Stimulated activated CD8-positive, alpha-beta memory T cell treated with anti-CD3 and anti-CD28 coated beads, Interleukin-12 subunit alpha, Interleukin-12 subunit beta, amount 100 ng/mL, for 24 hours (primary cell): ENCODE results near the gene ZNF689.
"Not testable (repeated sequence)": the region's sequence is repeated elsewhere in the genome, so short reads cannot be mapped to it uniquely, and the experiment has no call there.

ENCODE experiments used
- DNase-seq: peaks from one replicate; pipeline ENCODE4 v3.0.0-alpha.2; 2020; ENCODE audit errors: extremely low read depth

ZNF689 gene

DNA sequence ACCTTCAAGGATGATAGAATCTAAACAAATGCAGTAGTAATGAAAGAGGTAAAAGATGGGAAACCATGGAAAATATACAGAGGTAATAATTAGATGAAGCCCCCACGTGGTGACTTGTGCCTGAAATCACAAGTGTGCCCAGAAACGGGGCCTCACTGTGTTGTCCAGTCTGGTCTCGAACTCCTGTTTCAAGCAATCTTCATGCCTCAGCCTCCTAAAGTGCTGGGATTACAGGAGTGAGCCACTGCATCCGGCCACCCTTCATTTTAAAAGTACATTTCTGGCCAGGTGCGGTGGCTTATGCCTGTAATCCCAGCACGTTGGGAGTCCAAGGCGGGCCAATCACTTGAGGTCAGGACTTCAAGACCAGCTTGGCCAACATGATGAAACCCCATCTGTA is 26.4 kb upstream of the ZNF689 start:
- no peak for DNase-seq

DNA sequence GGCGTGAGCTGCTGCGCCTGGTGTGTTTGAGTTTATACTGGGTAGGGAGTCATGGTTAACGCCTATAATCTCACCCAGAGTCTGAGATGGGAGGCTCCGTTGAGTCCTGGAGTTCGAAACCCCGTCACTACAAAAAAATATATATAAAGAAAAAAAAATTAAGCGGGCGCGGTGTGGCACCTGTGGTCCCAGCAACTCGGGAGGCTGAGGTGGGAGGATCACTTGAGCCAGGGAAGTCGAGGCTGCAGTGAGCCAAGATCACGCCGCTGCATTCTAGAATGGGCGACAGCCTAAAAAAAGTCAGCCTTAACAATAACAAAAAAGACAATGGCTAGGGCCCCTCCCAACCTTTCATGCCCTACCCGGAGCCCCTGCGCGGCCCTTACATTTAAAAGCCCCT is 23.3 kb upstream of the ZNF689 start:
- DNase-seq, result no peak

- not testable (repeated sequence) for DNase-seq
These were observed 22.3 kb upstream of the ZNF689 start for GRCh38 chr16:30632454-30632853.

GRCh38 chr16:30628628-30629540 is 18.7 kb upstream of the ZNF689 start:
- no peak for DNase-seq

GRCh38 chr16:30626236-30626635 is 16.0 kb upstream of the ZNF689 start:
- DNase-seq, result no peak

DNA sequence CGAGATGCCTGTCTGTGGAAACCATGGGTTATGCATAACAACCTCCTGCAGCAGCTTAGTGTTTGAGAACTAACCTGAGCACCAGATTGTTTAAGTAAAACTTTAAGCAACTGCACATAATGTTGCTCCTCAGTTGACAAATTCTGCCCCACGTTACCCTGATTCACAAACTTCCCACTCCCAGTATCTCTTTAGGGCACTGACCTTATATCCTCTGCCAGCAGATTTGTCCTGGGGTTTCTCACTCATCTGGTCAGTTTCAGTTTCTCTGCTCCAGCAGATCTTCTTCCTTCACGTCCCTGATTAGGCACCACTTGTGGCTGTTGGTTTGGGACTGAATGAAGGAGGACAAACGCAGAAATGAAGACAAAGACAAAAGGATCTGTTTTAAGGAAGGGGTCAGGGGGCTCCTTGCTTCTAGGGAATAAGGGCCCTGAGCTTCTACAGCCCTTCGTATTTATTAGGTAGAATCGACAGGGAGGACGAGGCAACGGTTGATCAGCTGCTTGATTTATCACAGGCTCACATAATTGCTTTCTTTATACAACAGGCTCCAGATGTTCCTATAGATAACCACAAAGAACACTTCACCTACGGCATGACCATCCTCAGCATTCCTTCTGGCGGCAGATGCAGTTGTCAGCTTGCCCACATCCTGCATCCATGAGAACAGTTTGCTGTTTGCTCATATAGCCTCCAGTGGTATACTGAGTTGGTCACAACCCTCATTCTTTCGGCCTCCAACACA is 13.5 kb upstream of the ZNF689 start:
- no peak for DNase-seq

GRCh38 chr16:30622455-30623032 is 12.4 kb upstream of the ZNF689 start:
- DNase-seq, result no peak

- DNase-seq, result no peak
These were observed 11.6 kb upstream of the ZNF689 start for GRCh38 chr16:30621765-30622164.

- DNase-seq, result no peak
These were observed 10.0 kb upstream of the ZNF689 start for GRCh38 chr16:30620169-30620568.

DNA sequence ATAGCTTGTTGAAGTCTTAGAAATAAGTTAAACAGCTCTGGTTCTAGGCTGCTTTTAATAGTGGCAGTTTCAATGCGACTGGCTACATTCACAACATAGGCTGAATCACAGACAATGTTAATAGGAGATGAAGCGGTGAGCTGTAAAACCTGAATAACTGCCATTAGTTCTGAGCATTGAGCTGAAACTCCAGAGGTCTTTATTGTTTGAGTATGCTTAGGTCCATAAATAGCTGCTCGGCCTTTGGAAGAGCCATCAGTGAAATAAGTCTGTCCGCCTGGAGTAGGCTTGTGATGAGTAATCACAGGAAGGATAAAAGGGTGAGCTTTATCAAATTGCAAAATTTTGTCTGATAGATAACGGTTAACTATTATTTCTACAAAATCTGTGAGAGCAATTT is 9.4 kb upstream of the ZNF689 start:
- DNase-seq, result no peak

DNA sequence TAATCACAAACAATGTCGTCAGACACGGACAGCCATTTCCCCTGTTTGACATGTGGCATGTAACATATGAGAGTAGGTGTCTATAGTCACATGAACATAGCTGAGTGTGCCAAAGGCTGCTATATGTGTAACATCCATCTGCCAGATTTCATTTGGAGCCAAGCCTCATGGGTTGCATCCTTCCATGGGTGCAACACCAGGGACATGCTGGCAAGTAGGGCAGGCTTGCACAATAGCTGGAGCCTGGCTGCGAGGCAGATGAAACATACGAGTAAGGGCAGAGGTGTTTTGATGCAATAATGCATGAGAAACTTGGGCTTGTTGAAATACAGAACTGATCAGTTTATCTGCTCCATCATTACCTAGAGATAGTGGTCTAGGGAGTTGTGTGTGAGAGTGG is 9.0 kb upstream of the ZNF689 start:
- no peak for DNase-seq

GRCh38 chr16:30615358-30616091 is 5.3 kb upstream of the ZNF689 start:
- no peak for DNase-seq

GRCh38 chr16:30609002-30609925 is 925 bp downstream of the ZNF689 start:
- DNase-seq, result no peak

GRCh38 chr16:30606004-30606403 is 4.2 kb downstream of the ZNF689 start:
- DNase-seq, result no peak

DNA sequence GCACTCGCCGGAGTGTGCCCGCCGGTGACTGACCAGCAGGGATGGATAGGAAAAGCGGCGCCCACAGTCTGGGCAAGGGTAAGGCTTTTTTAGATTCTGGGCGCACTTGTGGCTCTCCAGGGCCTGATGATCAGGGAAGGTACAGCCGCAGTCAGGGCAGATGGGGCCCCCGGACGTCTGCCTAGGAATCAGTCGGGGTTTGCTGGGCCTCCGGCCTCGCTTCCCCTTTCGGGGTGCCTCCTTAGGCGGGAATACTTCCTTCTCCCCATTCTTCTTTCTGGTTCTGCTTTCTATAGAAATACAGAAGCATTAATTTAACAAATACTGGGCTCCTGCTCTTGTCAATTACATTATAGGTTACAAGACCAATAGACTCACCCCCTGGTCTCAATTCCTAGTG is 5.0 kb downstream of the ZNF689 start:
- no peak for DNase-seq

DNA sequence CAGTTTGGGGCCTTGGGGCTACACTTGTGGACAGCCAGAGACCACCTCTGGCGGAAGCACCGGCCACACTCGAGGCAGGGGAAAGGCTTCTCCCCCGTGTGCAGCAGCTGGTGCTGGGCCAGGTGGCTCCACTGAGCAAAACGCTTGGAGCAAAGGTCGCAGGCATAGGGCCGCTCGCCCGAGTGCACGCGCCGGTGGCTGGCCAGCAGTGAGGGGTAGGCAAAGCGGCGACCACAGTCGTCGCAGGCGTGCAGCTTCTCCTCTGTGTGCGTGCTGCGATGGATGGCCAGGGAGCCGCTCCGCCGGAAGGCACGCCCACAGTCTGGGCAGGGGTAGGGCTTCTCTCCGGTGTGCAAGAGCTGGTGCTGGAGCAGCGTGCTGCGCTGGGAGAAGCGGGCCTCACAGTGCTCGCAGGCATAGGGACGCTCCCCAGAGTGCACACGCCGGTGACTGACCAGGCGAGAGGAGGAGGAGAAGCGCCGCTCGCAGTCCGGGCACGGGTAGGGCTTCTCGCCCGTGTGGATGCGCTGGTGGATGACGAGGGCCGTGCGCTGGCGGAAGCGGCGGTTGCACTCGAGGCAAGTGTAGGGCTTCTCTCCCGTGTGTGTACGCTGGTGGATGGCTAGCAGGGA is 5.8 kb downstream of the ZNF689 start:
- DNase-seq, result no peak

DNA sequence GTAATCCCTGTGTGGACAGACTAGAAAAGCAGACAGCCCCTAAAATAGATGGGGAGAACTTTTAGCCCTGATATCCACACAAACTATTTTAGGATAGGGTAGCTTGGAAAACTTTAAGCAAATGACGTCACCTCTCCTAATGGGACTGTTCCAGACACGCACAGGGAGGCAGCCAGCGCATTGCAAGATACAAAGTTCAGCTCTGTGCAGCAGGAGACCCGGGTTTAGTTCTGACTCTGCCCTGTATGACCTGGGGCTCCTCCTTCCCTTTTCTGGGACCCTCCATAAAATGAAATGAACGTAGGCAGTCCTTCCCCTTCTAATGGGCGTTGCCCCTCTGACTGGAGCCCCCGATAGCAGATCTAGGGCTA is 6.3 kb downstream of the ZNF689 start:
- DNase-seq, result no peak

GRCh38 chr16:30602616-30603277 is 7.4 kb downstream of the ZNF689 start:
- no peak for DNase-seq

- DNase-seq, result no peak
These were observed 8.2 kb downstream of the ZNF689 start for GRCh38 chr16:30601966-30602365.

GRCh38 chr16:30600929-30601328 is 9.3 kb downstream of the ZNF689 start:
- DNase-seq, result no peak
